Caco-2 (cell line): ENCODE data around the gene GRID2IP. TPM values are rescaled to one million over a fixed set of nuclear protein-coding genes. Genes with fewer than 3 reads are reported as not detected.
"Not testable (repeated sequence)": the region's sequence is repeated elsewhere in the genome, so short reads cannot be mapped to it uniquely, and the experiment has no call there.

Experiments
- BruUV-seq: library from RNA; stranded (reverse); fragments of 400-500 nt; replicated peaks from 2 replicates; lab custom pipeline; 2021; lab: Mats Ljungman, UMichigan
- CTCF ChIA-PET: fragments of 300-600 bp; sonication (Branson Sonifier 250); formaldehyde crosslinking; loops from one replicate; lab custom pipeline; 2022; ENCODE audit warnings: antibody characterized with exemption; lab: Charles Lee
- POLR2A ChIA-PET: fragments of 300-600 bp; sonication (Branson Sonifier 250); formaldehyde crosslinking; loops from one replicate; lab custom pipeline; 2022; ENCODE audit warnings: antibody characterized with exemption; lab: Charles Lee
- DNase-seq, 2 experiments: peaks; one replicate each; pipeline versions ENCODE4 v3.0.0 to v3.0.0-alpha.2; 2020 to 2022
- H3K27me3 ChIP-seq: replicated peaks from 2 replicates; pipeline ENCODE4 v1.6.0; 2011; ENCODE audit warnings: low read length; ENCODE audit not compliant: control insufficient read depth, insufficient read depth
- H3K36me3 ChIP-seq: 2 replicates; pipeline ENCODE4 v1.5.1; 2011; ENCODE audit warnings: low read length; ENCODE audit not compliant: control insufficient read depth, insufficient read depth
- H3K4me1 ChIP-seq: fragments of 250-450 bp; sonication (Bioruptor Pico); 2 replicates; pipeline ENCODE4 v1.5.1; 2020; ENCODE audit warnings: mild to moderate bottlenecking
- H3K4me3 ChIP-seq: 2 replicates; pipeline ENCODE4 v1.5.1; 2011; ENCODE audit warnings: low read depth, mild to moderate bottlenecking, control low read depth, low read length
- H3K9me3 ChIP-seq: fragments of 250-450 bp; sonication (Bioruptor Pico); 2 replicates; pipeline ENCODE4 v1.5.1; 2020; ENCODE audit warnings: mild to moderate bottlenecking, moderate library complexity
- H3K27ac Mint-ChIP-seq: one replicate; pipeline ENCODE4 v1.8.0; 2022; ENCODE audit warnings: mixed read lengths; ENCODE audit not compliant: unreplicated experiment
- H3K27me3 Mint-ChIP-seq: one replicate; pipeline ENCODE4 v1.8.0; 2022; ENCODE audit warnings: mixed read lengths; ENCODE audit not compliant: insufficient read depth, unreplicated experiment
- H3K36me3 Mint-ChIP-seq: one replicate; pipeline ENCODE4 v1.8.0; 2022; ENCODE audit warnings: mild to moderate bottlenecking, mixed read lengths; ENCODE audit not compliant: insufficient read depth, unreplicated experiment
- H3K4me1 Mint-ChIP-seq: one replicate; pipeline ENCODE4 v1.8.0; 2022; ENCODE audit warnings: low read depth, mixed read lengths; ENCODE audit not compliant: unreplicated experiment
- H3K4me3 Mint-ChIP-seq: one replicate; pipeline ENCODE4 v1.8.0; 2022; ENCODE audit warnings: mild to moderate bottlenecking, moderate library complexity, mixed read lengths; ENCODE audit not compliant: unreplicated experiment
- H3K9me3 Mint-ChIP-seq: one replicate; pipeline ENCODE4 v1.8.0; 2022; ENCODE audit warnings: mixed read lengths; ENCODE audit not compliant: unreplicated experiment
- intact Hi-C: fragments of 100-400 bp; cut with micrococcal nuclease; formaldehyde crosslinking; loops from one replicate; pipeline ENCODE4 v1.10.0; 2022; ENCODE audit not compliant: unreplicated experiment
- total RNA-seq: library from RNA; stranded (reverse); gene quantifications from 2 replicates; pipeline ENCODE4 v1.2.3, GENCODE V29; 2022
- TF ChIP-seq, protein P1 (sequence below), 2 experiments: fragments of 200-600 bp in 1 of 2; IDR thresholded peaks; 1 replicate in 1 of 2; 2 replicates in 1 of 2; pipeline versions ENCODE4 v1.5.1 to v1.8.0; 2011 to 2022; ENCODE audit warnings: antibody characterized with exemption in 1 of 2, control low read depth in 1 of 2, inconsistent platforms in 1 of 2, low read depth in 1 of 2, low read length in 1 of 2, mild to moderate bottlenecking in 1 of 2, moderate library complexity in 1 of 2; ENCODE audit not compliant: insufficient read depth in 1 of 2, severe bottlenecking in 1 of 2, unreplicated experiment in 1 of 2

The GRID2IP gene
- total RNA-seq, 1 experiment from 2014 or later = 0.95 TPM

DNA sequence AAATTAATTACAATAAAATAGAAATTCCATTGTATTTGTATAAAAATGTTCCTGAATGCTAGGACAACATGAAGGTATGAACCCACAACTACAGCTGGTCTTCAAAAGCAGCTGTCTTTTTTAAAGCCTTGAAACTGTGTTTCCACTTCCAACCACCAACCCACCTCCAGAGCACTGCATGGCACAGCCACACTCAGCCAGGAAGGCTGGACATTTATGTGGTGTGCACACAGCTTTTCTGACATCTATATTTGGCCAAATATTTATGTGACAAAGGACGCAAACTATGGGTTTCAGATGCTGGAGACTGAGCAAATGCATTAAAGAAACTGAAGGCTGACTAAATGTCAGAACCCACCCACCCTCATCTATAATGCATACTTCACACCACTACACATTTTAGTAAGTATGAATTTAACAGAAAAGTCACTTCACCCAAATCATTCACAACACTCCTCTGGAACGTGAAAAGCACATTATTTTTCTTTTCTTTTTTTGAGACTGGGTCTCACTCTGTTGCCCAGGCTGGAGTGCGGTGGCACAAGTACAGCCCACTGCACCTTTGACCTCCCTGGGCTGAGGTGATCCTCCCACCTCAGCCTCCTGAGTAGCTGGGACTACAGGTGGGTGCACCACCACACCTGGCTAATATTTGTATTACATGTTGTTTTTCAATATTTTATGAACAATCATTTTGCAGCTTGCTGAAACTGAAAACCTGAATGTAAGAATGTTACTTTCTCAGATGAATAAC lies 75.7 kb downstream of the GRID2IP start:
- Histone ChIP-seq H3K27me3 (no peaks in the 10 kb centered on the region), H3K4me1 (peaks cover 20% of the 10 kb centered on the region; the same call in 1 of the 2 replicates), H3K4me3 (no peak overlapping the region), H3K9me3 (no peaks in the 10 kb centered on the region), H3K36me3 (peaks cover 4% of the 10 kb centered on the region)
- TF ChIP-seq, protein P1, sequence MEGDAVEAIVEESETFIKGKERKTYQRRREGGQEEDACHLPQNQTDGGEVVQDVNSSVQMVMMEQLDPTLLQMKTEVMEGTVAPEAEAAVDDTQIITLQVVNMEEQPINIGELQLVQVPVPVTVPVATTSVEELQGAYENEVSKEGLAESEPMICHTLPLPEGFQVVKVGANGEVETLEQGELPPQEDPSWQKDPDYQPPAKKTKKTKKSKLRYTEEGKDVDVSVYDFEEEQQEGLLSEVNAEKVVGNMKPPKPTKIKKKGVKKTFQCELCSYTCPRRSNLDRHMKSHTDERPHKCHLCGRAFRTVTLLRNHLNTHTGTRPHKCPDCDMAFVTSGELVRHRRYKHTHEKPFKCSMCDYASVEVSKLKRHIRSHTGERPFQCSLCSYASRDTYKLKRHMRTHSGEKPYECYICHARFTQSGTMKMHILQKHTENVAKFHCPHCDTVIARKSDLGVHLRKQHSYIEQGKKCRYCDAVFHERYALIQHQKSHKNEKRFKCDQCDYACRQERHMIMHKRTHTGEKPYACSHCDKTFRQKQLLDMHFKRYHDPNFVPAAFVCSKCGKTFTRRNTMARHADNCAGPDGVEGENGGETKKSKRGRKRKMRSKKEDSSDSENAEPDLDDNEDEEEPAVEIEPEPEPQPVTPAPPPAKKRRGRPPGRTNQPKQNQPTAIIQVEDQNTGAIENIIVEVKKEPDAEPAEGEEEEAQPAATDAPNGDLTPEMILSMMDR (IDR thresholded peaks at IDR 0.05; ENCODE audit: insufficient read depth in 1 of 2, low read depth in 1 of 2, low read length in 1 of 2, severe bottlenecking in 1 of 2, unreplicated experiment in 1 of 2) = no peak
- no peaks in the 10 kb centered on the region for H3K9me3 Mint-ChIP-seq
- ChIA-PET POLR2A (no interaction called here), CTCF (no interaction called here)
- DNase-seq = no peak
- intact Hi-C loops = no loop called here
- H3K27ac Mint-ChIP-seq = no peak overlapping the region
- H3K4me1 Mint-ChIP-seq = peaks cover 11% of the 10 kb centered on the region
- no peaks in the 10 kb centered on the region for H3K27me3 Mint-ChIP-seq
- peaks cover 94% of the 10 kb centered on the region for H3K36me3 Mint-ChIP-seq
- no peak overlapping the region for H3K4me3 Mint-ChIP-seq
- BruUV-seq = no TSS peak

GRCh38 chr7:6465862-6466261 lies 85.4 kb downstream of the GRID2IP start:
- no peak overlapping the region for H3K4me3 ChIP-seq
- ChIA-PET CTCF (no interaction called here), POLR2A (no interaction called here)
- H3K27me3 ChIP-seq = no peaks in the 10 kb centered on the region
- Mint-ChIP-seq H3K27me3 (no peaks in the 10 kb centered on the region), H3K4me1 (no peaks in the 10 kb centered on the region), H3K36me3 (peaks cover 100% of the 10 kb centered on the region), H3K9me3 (peaks cover 9% of the 10 kb centered on the region), H3K4me3 (no peak overlapping the region), H3K27ac (peak overlapping the region; percentile 20)
- no peaks in the 10 kb centered on the region for H3K4me1 ChIP-seq
- BruUV-seq = no TSS peak
- TF ChIP-seq, protein P1 (IDR thresholded peaks at IDR 0.05; ENCODE audit: insufficient read depth in 1 of 2, low read depth in 1 of 2, low read length in 1 of 2, severe bottlenecking in 1 of 2, unreplicated experiment in 1 of 2) = no peak
- intact Hi-C loops = no loop called here
- no peak for DNase-seq
- H3K9me3 ChIP-seq = peaks cover 16% of the 10 kb centered on the region
- H3K36me3 ChIP-seq = peaks cover 19% of the 10 kb centered on the region

DNA sequence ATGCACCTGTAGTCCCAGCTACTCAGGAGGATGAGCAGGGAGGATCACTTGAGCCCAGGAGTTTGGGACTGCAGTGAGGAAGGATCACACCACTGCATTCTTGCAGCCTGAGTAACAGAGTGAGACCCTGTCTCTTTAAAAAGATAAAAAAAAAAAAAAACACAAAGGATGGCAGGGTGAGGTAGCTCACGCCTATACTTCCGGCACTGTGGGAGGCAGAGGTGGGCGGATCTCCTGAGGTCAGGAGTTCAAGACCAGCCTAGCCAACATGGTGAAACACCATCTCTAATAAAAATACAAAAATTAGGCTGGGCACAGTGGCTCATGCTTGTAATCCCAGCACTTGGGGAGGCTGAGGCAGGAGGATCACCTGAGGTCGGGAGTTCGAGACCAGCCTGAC lies 87.7 kb downstream of the GRID2IP start:
- H3K4me1 ChIP-seq, H3K4me1 Mint-ChIP-seq, H3K27me3 ChIP-seq, DNase-seq, H3K4me3 ChIP-seq, CTCF ChIA-PET, H3K9me3 Mint-ChIP-seq, intact Hi-C loops, H3K27ac Mint-ChIP-seq, H3K4me3 Mint-ChIP-seq, BruUV-seq, H3K27me3 Mint-ChIP-seq: not testable (repeated sequence)
- Histone ChIP-seq H3K9me3 (peaks cover 16% of the 10 kb centered on the region), H3K36me3 (peaks cover 12% of the 10 kb centered on the region)
- POLR2A ChIA-PET = interaction anchor here (0.6 kb wide), 1 partner anchor 119 kb away, joined by 3 read pairs; no protein-coding TSS in a partner anchor
- peaks cover 99% of the 10 kb centered on the region for H3K36me3 Mint-ChIP-seq
